Measurements from ENCODE around the gene ATP6V1G3. TPM values are rescaled to one million over a fixed set of nuclear protein-coding genes. Genes with fewer than 3 reads are reported as not detected.
"Not testable (repeated sequence)": the region's sequence is repeated elsewhere in the genome, so short reads cannot be mapped to it uniquely, and the experiment has no call there.

Gene ATP6V1G3
- total and polyA plus RNA-seq, 7 donors, result not detected

DNA sequence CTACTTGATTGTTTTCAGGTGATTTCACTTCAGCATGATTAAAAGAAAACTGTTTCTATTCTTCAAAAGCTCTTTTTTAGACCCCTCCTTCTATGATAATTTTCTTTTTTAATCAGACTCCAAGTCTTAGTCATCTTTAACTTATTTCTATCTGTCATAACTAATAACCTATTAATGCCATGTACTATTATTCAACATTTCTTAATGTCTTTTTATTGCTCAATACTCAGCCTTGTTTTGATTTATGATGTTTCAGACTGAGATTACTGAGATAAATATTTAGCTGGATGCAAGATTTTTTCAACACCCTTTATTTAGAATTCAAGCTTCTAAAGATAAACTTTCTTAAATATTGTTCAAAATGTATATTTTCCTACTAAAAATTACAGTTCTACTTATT is 53.6 kb downstream of the ATP6V1G3 start:
- ATAC-seq (no peak), DNase-seq (no peak)
- TF ChIP-seq, protein P1, sequence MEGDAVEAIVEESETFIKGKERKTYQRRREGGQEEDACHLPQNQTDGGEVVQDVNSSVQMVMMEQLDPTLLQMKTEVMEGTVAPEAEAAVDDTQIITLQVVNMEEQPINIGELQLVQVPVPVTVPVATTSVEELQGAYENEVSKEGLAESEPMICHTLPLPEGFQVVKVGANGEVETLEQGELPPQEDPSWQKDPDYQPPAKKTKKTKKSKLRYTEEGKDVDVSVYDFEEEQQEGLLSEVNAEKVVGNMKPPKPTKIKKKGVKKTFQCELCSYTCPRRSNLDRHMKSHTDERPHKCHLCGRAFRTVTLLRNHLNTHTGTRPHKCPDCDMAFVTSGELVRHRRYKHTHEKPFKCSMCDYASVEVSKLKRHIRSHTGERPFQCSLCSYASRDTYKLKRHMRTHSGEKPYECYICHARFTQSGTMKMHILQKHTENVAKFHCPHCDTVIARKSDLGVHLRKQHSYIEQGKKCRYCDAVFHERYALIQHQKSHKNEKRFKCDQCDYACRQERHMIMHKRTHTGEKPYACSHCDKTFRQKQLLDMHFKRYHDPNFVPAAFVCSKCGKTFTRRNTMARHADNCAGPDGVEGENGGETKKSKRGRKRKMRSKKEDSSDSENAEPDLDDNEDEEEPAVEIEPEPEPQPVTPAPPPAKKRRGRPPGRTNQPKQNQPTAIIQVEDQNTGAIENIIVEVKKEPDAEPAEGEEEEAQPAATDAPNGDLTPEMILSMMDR (IDR thresholded peaks at IDR 0.05), result no peak
- no peaks in the 10 kb centered on the region for H3K36me3 ChIP-seq (ENCODE audit: insufficient read depth in 1 of 2, low read depth in 1 of 2)
- no peaks in the 10 kb centered on the region for H3K4me1 ChIP-seq
- no peaks in the 10 kb centered on the region for H3K27me3 ChIP-seq (ENCODE audit: insufficient read depth in 3 of 3, low read length in 2 of 3)
- intact Hi-C loops (cut with DNase I), result no loop called here
- H3K9me3 ChIP-seq, result no peaks in the 10 kb centered on the region
- no peak overlapping the region for H3K4me3 ChIP-seq
- no peak overlapping the region for H3K27ac ChIP-seq

DNA sequence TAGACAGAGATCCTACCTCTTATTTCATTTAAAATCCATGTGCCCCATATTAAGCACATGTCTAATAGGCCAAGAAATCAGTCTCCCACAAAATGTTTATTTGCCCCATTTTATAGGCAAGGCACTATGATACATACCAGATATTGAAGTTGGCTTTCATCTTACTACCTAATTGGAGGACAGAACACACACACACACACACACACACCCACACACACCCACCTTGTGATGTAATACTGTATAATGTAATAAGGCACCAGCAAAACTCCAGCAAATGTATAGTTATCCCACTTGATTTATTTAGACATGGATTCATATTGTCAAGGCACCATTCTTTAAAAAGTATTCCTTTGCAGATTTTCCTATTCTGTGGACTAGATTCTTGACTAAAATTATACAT is 56.8 kb downstream of the ATP6V1G3 start:
- DNase-seq, result no peak
- no peaks in the 10 kb centered on the region for H3K36me3 ChIP-seq (ENCODE audit: insufficient read depth in 1 of 2, low read depth in 1 of 2)
- TF ChIP-seq, protein P1 (IDR thresholded peaks at IDR 0.05), result no peak
- intact Hi-C loops (cut with DNase I), result no loop called here
- H3K27me3 ChIP-seq (ENCODE audit: insufficient read depth in 3 of 3, low read length in 2 of 3), result no peaks in the 10 kb centered on the region
- H3K4me1 ChIP-seq, result no peaks in the 10 kb centered on the region
- no peaks in the 10 kb centered on the region for H3K9me3 ChIP-seq
- H3K4me3 ChIP-seq, result no peak overlapping the region
- no peak overlapping the region for H3K27ac ChIP-seq
- ATAC-seq, result no peak

DNA sequence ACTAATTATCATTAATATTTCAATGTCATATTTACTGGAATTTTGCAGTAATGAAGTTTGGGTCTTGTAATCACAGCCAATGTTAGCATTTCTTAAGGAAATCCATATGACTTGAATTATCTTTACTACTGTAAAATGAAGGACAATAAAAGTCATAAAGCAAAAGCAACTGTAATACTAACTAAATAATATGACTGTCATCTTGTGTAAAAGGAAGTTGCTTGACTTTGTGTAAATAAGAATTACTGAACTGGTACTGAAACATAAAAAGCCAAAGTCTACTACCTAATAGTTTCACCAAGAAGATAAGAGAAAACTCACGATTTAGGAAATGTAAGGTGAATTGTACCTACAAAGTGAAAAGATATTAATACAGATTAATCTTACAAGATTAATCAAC is 57.5 kb downstream of the ATP6V1G3 start:
- DNase-seq (no peak), ATAC-seq (no peak)
- WGBS, 3 donors, result 91 to 97% (median 94%) methylated on average over 1 of the region's 1 CpG
- TF ChIP-seq, protein P1 (IDR thresholded peaks at IDR 0.05), result no peak
- intact Hi-C loops (cut with DNase I), result no loop called here
- H3K27ac ChIP-seq, result no peak overlapping the region
- no peak overlapping the region for H3K4me3 ChIP-seq
- H3K27me3 ChIP-seq (ENCODE audit: insufficient read depth in 3 of 3, low read length in 2 of 3), result no peaks in the 10 kb centered on the region
- H3K9me3 ChIP-seq, result no peaks in the 10 kb centered on the region
- H3K36me3 ChIP-seq (ENCODE audit: insufficient read depth in 1 of 2, low read depth in 1 of 2), result no peaks in the 10 kb centered on the region
- H3K4me1 ChIP-seq, result no peaks in the 10 kb centered on the region

DNA sequence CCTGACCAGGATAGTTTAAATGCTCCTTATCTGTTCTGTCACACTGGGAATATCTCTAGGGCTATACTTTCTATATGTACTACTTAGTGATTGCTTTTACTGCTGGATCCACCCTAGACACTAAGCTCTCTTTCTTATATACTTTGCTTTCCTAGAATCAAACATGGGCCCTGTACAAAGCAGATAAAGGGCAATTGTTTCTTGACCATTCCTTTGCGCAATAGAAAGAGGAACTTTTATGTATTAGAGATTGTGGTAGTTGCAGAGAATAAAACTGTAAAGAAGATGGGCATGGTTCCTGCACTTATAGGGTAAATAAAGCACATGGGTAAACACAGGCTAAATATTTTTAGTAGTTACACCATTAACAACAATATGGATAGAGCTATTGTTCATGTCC is 58.8 kb downstream of the ATP6V1G3 start:
- H3K9me3 ChIP-seq, result no peaks in the 10 kb centered on the region
- intact Hi-C loops (cut with DNase I), result no loop called here
- no peak for DNase-seq
- TF ChIP-seq, protein P1 (IDR thresholded peaks at IDR 0.05), result no peak
- no peak for ATAC-seq
- no peaks in the 10 kb centered on the region for H3K4me1 ChIP-seq
- 94 to 100% (median 99%) methylated on average over 1 of the region's 1 CpG for WGBS, 3 donors
- H3K4me3 ChIP-seq, result no peak overlapping the region
- no peak overlapping the region for H3K27ac ChIP-seq
- H3K27me3 ChIP-seq (ENCODE audit: insufficient read depth in 3 of 3, low read length in 2 of 3), result no peaks in the 10 kb centered on the region
- no peaks in the 10 kb centered on the region for H3K36me3 ChIP-seq (ENCODE audit: insufficient read depth in 1 of 2, low read depth in 1 of 2)

DNA sequence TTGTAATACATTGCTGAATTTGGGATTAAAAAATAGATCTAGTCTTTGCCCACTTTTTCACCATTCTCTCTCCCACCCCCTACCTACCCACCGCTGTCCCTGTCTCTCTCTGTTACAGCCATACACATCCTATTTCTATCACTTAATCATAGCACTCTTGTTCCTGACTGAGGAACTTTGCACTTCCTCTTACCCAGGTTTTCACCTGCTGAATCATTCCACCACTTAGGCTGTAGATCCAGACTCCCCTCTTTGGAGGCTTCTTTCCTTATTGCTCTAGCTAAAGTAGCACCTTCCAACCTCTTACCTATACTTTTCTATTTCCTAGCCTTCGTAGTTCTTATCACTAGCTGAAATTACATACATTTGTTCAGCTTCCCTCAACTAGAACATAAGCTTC is 59.6 kb downstream of the ATP6V1G3 start:
- no peaks in the 10 kb centered on the region for H3K27me3 ChIP-seq (ENCODE audit: insufficient read depth in 3 of 3, low read length in 2 of 3)
- 65 to 77% (median 73%) methylated on average over 2 of the region's 2 CpGs for WGBS, 3 donors
- H3K36me3 ChIP-seq (ENCODE audit: insufficient read depth in 1 of 2, low read depth in 1 of 2), result no peaks in the 10 kb centered on the region
- TF ChIP-seq, protein P1 (IDR thresholded peaks at IDR 0.05), result no peak
- H3K4me1 ChIP-seq, result no peaks in the 10 kb centered on the region
- ATAC-seq (no peak), DNase-seq (no peak)
- H3K27ac ChIP-seq, result no peak overlapping the region
- intact Hi-C loops (cut with DNase I), result no loop called here
- no peaks in the 10 kb centered on the region for H3K9me3 ChIP-seq
- H3K4me3 ChIP-seq, result no peak overlapping the region

DNA sequence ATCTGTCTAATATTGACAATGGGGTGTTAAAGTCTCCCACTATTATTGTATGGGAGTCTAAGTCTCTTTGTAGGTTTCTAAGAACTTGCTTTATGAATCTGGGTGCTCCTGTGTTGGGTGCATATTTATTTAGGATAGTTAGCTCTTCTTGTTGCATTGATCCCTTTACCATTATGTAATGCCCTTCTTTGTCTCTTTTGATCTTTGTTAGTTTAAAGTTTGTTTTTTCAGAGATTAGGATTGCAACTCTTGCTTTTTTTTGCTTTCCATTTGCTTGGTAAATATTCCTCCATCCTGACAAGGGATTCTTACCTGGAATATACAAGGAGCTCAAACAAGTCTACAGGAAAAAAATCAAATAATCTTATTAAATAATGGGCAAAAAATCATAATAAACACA is 63.1 kb downstream of the ATP6V1G3 start:
- H3K27ac ChIP-seq; DNase-seq; H3K36me3 ChIP-seq (ENCODE audit: insufficient read depth in 1 of 2, low read depth in 1 of 2); intact Hi-C loops (cut with DNase I); ATAC-seq; H3K27me3 ChIP-seq (ENCODE audit: insufficient read depth in 3 of 3, low read length in 2 of 3); H3K9me3 ChIP-seq; H3K4me1 ChIP-seq; H3K4me3 ChIP-seq: not testable (repeated sequence)

Data from psoas muscle (tissue), 8 donors.